NCI-H1048 (cell line): ENCODE data around the gene MRRF.

ENCODE experiments used
- DNase-seq: peaks from one replicate; lab custom pipeline; 2025; lab: John Stamatoyannopoulos, UW

Gene MRRF

DNA sequence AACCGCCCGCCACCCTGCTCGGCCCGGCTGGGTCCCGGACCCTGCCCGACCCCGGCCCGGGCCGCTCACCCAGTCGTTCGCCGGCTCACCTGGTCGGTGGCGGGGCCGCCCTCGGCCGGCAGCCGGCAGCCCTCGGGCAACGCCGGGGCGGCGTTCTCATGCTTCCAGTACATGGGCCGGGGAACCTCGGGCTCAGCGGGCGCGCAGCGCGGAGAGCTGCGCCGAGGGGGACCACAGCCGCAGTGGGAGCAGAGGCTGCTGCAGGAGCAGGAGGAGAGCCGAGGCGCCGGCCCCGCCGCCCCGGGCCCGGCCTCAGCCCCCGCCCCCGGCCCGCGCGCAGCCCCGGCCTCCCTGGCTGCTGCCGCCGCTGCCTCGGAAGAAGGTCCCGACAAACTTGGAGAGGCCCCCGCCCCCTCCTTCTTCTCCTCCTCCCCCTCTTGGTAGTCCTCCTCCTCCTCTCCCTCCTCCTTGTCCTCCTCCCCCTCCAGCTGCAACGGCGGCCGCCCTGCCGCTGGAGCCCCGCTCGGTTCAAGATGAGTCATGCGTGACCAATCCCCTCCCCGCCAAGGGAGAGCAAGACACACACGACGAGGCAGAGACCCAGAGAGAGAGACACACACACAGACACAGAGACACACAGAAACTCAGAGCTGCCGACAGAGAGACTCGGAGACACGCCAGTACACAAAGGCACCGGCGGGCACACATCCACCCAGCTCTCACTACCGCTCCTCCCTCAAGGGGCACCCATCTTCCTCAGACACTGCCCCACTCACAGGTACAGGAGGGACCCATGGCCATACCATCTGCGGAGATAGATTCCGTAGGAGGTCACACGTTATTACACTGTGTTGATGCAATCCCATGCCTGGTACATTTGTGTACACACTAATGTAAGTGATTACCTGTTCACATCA is 35.9 kb upstream of the MRRF start, which contains the start of gene LHX6:
LHX6 (minus strand) TSS at position 390 of the 917 bp plus-strand sequence; CDS start at position 173, 217 bp downstream.
- no peak for DNase-seq

- no peak for DNase-seq
Measured at GRCh38 chr9:122229485-122229837, 35.2 kb upstream of the MRRF start.

DNA sequence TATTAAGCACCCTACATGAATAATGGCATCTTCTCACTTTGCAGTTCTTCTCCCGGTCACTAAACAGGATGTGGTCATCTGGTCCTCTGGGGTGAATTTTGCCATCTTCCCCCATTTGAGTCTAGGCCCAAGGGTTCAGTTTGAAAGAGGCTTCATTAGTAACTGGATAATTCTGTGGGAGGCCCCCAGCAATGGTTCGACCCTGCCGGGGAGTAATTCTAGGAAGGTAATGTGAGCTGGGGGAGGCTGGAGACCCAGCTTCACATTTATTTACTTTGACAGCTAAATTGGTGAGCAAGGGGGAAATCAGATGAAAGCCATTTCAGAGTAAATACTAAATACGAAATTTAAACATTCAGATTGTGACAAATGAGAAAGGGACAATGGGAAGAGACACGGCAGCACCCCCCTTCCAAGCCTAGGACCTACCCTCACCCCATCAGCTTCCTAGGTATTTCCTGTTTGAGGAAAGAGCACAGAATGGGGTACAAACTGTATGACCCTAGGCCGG is 31.8 kb upstream of the MRRF start:
- no peak for DNase-seq

- no peak for DNase-seq
Measured at GRCh38 chr9:122234022-122234748, 30.5 kb upstream of the MRRF start.

DNA sequence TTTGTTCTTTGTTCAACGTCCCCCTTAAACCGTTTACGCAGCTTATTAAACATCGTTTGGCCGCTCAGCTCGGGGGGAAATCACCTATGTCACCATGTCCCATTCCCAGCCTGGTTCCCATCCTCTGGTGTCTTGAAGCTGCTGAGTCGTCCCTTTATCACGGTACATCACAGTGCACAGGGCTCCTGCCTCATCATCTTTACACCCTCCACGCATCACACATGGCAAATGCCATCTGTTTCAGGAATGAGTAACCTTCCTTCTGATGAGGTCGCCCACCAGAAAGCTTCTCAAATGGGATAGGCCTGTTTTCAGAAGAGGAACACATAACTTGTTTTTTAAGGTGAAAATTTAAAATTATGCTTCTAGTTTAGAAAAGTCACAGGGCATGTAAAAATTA is 28.0 kb upstream of the MRRF start:
- no peak for DNase-seq

DNA sequence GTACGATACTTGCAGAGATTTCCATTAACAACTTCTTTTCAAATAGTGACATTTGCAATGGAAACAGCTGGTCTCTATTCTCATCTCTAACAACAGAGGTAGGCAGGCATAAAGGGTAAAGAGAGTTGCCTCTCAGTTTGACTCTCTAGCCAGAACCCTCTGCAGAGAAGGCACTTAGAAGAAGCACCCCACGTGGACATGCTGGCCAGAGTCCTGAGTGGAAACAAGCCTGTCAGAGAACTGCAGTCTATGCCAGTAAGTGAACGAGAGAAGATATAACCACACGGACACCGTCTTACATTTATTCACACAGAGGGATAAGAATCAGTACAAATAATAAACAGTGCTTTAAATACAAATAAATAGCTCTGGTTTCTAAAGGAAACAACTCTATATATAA is 25.0 kb upstream of the MRRF start:
- no peak for DNase-seq

DNA sequence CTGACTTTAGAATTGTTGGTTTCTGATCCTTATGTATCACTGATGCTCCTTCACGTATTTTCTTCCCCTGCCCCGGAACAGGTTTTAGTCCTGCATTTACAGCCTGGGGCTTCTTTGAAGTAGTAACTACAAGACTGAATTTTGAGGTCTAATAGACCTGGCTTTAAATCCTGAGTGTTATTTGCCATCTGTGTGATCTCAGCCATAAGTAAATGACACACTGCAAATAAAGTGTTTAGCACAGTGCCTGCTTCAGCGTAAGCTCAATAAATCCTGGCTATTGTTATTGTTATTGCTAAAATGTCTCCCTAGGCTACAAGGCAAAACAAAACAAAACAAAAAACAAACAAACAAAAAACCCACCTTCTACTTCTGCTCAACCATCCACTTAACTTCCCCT is 20.3 kb upstream of the MRRF start:
- no peak for DNase-seq

DNA sequence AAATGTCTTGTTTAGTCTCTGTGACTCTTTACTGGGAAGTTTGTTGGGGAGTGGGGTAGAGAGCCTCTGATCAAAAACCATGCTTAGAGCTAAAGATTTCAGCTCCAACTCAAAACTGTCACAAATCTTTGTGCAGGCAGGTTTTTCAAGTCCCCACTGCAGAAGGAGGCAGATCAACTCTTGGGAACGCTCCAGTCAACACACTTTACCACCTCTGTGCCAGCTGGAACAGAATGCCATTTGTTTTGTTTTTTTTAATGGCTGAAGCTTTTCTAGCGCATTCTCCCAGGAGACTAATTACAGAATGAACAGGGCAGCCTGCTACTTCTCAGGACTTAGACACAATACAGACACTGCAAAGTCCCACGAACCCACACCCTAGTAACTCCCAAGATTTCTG is 18.0 kb upstream of the MRRF start:
- DNase-seq = no peak

DNA sequence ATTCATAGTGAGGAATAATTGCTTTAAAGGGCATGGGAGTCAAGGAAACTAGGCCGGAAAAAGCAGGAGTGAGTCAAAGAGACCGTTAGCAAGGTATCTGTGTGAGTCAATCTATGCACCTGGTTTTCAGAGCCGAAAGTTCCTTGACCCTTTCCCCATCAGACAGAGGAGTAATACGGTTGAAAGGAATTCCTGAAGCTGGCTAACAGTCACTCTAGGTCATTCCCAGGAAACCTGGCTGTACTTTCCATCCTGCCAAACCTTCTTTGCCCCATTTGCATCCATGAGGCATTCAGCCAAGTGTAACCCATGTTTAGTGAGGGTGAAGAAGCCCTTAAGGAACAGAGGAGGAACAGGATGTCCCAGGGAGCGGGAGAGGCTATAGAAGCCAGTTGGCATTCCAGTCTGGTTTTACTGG is 16.2 kb upstream of the MRRF start:
- DNase-seq = no peak

DNA sequence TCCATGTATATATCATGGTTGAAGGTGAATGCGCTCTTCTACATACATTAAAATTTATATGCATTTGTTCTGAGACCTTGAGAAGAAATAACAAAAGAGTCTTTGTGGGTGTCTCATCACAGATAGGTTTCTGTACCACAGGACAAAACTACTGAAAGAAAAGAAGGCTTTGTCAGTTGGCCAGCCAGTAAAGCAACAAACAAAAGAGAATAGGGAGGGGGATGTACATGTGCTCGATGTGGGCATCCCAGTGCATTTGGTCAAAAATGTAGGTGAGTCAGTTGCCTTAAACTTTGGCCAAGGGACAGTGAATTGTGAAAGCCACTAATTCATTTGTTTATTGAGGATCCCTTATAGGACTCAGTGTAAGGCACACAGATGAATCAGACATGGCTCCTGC is 13.3 kb upstream of the MRRF start:
- no peak for DNase-seq

DNA sequence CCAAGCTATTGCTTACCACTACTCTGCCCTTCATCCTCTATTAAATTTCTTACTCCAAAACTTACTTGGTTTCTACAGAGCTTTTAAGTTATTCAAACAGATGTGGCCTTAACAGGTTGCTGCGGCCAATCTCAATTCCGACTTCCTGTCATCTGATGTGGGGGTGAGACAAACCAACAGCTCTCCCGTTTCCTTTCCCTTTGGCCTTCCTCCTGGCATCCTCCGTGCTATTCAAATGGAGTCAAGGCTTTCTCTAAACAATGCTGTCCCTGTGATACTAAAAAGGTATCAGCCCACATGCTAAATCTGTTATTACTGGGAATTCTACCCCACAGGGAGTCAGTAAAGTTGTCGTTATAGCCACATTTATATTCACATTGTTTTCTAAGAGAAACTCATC is 11.9 kb upstream of the MRRF start:
- no peak for DNase-seq

GRCh38 chr9:122254761-122255160 is 9.9 kb upstream of the MRRF start:
- DNase-seq = no peak

GRCh38 chr9:122256206-122256605 is 8.5 kb upstream of the MRRF start:
- no peak for DNase-seq

DNA sequence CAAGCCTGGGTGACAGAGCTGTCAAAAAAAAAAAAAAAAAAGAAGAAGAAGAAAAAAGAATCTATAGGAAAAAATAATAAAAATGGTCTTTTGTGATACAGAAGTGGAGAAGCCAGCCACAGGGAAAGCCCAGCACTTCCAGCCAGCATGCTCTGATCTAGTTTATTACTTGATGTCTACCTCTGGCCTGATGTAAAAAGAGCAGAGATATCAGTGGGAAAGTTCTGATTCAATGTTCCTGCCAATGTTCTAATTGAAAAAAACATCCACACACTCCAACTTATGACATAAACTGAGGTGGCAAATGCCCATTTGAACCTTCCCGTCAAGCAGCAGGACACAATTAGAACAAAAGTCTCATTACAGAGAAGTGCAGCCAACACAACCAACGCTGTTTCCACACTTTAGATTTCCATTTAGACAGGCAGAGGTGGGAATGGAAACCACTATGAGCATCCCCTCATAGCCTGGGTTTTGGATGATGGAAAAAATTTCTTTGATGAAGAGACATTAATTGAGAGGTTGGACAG is 5.7 kb upstream of the MRRF start:
- no peak for DNase-seq

DNA sequence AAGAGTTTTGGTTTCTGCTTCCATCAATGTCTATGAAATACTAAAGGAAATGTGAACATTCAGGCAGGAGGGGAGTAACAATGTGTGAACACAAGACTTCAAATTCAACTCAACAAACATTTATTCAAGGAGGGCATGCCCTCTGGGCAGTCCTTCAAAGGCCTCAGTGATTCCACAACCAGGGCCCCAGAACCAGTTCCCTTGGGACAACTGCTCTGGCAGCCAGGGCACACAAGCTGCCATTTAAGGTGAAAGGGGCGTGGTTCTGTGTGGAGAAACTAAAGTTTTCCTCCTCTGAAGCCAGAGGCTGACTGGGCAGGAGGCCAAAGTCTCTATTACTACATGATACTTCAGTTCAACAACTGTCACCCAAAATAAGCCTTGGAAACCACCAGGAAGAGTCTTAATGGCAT is 3.2 kb upstream of the MRRF start:
- no peak for DNase-seq

GRCh38 chr9:122262073-122262472 is 2.6 kb upstream of the MRRF start:
- no peak for DNase-seq

- DNase-seq = no peak
Measured at GRCh38 chr9:122263699-122264349, 858 bp upstream of the MRRF start.

- DNase-seq = no peak
Measured at GRCh38 chr9:122265149-122265915, 650 bp downstream of the MRRF start.

- no peak for DNase-seq
Measured at GRCh38 chr9:122268041-122268814, 3.5 kb downstream of the MRRF start.

DNA sequence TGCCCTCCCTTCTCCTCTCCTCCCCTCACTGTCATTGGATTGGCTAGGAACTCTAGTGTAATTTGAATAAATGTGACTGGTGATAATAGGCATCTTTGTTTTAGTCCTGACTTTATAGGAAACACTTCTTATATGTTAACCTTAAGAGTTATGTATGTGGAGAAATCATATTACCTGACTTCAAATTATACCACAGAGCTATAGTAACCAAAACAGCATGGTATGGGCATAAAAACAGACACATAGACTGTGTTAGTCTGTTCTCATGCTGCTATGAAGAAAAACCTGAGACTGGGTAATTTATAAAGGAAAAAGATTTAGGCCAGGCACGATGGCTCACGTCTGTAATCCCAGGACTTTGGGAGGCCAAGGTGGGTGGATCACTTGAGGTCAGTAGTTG is 9.4 kb downstream of the MRRF start:
- no peak for DNase-seq

GRCh38 chr9:122276096-122276495 is 11.4 kb downstream of the MRRF start:
- no peak for DNase-seq
